Measurements from ENCODE around the gene APOA1. TPM values are rescaled to one million over a fixed set of nuclear protein-coding genes. Genes with fewer than 3 reads are reported as not detected.
"Not testable (repeated sequence)": the region's sequence is repeated elsewhere in the genome, so short reads cannot be mapped to it uniquely, and the experiment has no call there.

Gene APOA1
- total and polyA plus RNA-seq, 10 of the 15 experiments (the other 5 are each of a cell fraction or from before 2014, with no cell fraction given): 0.10 to 2.4 (median 0.24) TPM; not detected in 3

DNA sequence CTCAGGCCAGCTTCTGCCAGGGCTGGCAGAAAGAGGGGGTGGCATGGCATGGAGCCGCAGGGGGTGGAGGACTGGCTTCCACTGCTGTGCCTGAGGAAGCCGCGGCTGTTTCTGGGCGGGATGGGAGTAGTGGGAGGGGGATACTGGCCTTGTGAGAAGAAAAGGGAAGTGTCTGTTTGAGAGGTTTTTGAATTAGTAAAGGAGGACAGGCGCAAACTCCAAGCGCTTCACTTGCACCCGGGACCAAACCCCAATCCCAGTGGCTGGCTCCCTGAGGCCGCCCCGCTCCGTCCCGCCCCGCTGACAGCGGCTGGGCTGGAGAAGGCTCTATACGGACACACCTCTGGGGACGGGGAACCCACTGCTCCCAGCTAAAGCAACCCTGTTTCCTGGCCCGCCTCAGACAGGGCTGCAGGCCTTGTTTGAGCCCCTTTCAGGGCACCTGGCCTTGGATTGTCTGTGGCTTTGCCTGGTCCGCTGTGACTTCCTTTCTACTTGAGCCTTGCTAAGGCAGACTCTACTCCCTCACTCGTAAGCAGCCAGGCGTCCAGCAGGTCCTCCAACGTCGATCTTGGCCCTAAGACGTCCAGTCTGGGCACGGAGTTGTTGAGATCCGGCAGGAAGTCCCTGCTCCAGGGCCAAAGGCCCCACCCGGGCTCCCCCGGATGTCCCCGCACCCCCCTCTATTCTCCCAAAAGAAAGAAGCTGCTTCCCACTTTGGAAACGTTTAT, 2.2 kb downstream of the APOA1 start:
- CTCF ChIA-PET: interaction anchor here (0.6 to 7.3 kb wide), 47 partner anchors 8 to 397 kb away, joined by 3 to 183 read pairs (median 5); partner anchors contain the start of genes APOA4, APOA5, BUD13 and PAFAH1B2
- intact Hi-C loops (cut with micrococcal nuclease; ENCODE audit: unreplicated experiment): loop anchor here (5.0 kb wide), 1 partner anchor 392 kb away; no protein-coding TSS in a partner anchor
- DNase-seq (ENCODE audit: low read depth, low spot score) (no peak), FAIRE-seq (no peak), ATAC-seq (peak; percentile 40)
- RAD21 ChIA-PET (ENCODE audit: unreplicated experiment): interaction anchor here (0.6 to 2.7 kb wide), 22 partner anchors 15 to 309 kb away, joined by 3 to 56 read pairs (median 4); partner anchors contain the start of genes APOA5, PAFAH1B2 and ZPR1
- 0 out of 2 replicates have a peak, but pooled peaks have one; percentile 16 for TF ChIP-seq ELK1 (IDR thresholded peaks at IDR 0.05; ENCODE audit: low read depth, low read length)
- peak; percentile 50 for TF ChIP-seq SPI1 (IDR thresholded peaks at IDR 0.05; ENCODE audit: borderline replicate concordance, insufficient read depth, low read depth, low read length)
- TF ChIP-seq, protein P1, sequence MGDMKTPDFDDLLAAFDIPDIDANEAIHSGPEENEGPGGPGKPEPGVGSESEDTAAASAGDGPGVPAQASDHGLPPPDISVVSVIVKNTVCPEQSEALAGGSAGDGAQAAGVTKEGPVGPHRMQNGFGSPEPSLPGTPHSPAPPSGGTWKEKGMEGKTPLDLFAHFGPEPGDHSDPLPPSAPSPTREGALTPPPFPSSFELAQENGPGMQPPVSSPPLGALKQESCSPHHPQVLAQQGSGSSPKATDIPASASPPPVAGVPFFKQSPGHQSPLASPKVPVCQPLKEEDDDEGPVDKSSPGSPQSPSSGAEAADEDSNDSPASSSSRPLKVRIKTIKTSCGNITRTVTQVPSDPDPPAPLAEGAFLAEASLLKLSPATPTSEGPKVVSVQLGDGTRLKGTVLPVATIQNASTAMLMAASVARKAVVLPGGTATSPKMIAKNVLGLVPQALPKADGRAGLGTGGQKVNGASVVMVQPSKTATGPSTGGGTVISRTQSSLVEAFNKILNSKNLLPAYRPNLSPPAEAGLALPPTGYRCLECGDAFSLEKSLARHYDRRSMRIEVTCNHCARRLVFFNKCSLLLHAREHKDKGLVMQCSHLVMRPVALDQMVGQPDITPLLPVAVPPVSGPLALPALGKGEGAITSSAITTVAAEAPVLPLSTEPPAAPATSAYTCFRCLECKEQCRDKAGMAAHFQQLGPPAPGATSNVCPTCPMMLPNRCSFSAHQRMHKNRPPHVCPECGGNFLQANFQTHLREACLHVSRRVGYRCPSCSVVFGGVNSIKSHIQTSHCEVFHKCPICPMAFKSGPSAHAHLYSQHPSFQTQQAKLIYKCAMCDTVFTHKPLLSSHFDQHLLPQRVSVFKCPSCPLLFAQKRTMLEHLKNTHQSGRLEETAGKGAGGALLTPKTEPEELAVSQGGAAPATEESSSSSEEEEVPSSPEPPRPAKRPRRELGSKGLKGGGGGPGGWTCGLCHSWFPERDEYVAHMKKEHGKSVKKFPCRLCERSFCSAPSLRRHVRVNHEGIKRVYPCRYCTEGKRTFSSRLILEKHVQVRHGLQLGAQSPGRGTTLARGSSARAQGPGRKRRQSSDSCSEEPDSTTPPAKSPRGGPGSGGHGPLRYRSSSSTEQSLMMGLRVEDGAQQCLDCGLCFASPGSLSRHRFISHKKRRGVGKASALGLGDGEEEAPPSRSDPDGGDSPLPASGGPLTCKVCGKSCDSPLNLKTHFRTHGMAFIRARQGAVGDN (IDR thresholded peaks at IDR 0.05): no peak
- TF ChIP-seq TCF7 (IDR thresholded peaks at IDR 0.05; ENCODE audit: borderline replicate concordance): 0 out of 2 replicates have a peak, but pooled peaks have one; percentile 2
- no peak for TF ChIP-seq SIN3A (IDR thresholded peaks at IDR 0.05; ENCODE audit: low read depth, low read length)
- peak overlapping the region; percentile 88 for H2AFZ ChIP-seq (ENCODE audit: control insufficient read depth, low read depth, low read length)
- peak overlapping the region; percentile 65 for H3K9ac ChIP-seq (ENCODE audit: control insufficient read depth, insufficient read depth, low read length)
- H3K4me2 ChIP-seq (ENCODE audit: control insufficient read depth, insufficient read depth): peak overlapping the region; percentile 17
- POLR2A ChIA-PET: interaction anchor here (0.8 to 3.0 kb wide), 8 partner anchors 16 to 396 kb away, joined by 3 to 10 read pairs (median 4); partner anchors contain the start of genes APOA5 and PCSK7
- in situ Hi-C loops (cut with MboI): no loop called here
- no TSS peak for BruUV-seq (replicated peaks)
- H3K36me3 ChIP-seq (ENCODE audit: control insufficient read depth in 2 of 2, insufficient read depth in 2 of 2, low read length in 1 of 2): no peaks in the 10 kb centered on the region
- SMC1A ChIA-PET (ENCODE audit: uncharacterized antibody, unreplicated experiment): interaction anchor here (0.6 to 2.8 kb wide), 23 partner anchors 13 to 395 kb away, joined by 3 to 42 read pairs (median 4); partner anchors contain the start of genes APOA5 and ZPR1
- peak overlapping the region; percentile 20; the same call in 1 of the 2 replicates for H3K27ac ChIP-seq (ENCODE audit: control insufficient read depth, insufficient read depth)
- no peaks in the 10 kb centered on the region for H3K79me2 ChIP-seq (ENCODE audit: control insufficient read depth, insufficient read depth, low read length)
- 41% methylated on average over 28 of the region's 28 CpGs for WGBS (ENCODE audit: insufficient coverage, insufficient replicate concordance, low lambda C conversion rate, missing lambda C conversion rate)
- H3K4me3 ChIP-seq: peak overlapping the region; percentile 52; the same call in 1 of the 2 replicates
- no peaks in the 10 kb centered on the region for H4K20me1 ChIP-seq (ENCODE audit: control insufficient read depth, insufficient read depth)
- H3K27me3 ChIP-seq (replicated peaks in 1 of 2; ENCODE audit: control insufficient read depth in 2 of 2, insufficient read depth in 2 of 2, low read length in 1 of 2): no peaks in the 10 kb centered on the region
- H3K9me3 ChIP-seq (replicated peaks; ENCODE audit: control insufficient read depth, insufficient read depth, low read length): no peaks in the 10 kb centered on the region
- H3K4me1 ChIP-seq (ENCODE audit: control insufficient read depth, insufficient read depth, low read length): peaks cover 8% of the 10 kb centered on the region; the same call in 1 of the 2 replicates

- not testable (repeated sequence) for FAIRE-seq; H3K27me3 ChIP-seq (replicated peaks in 1 of 2; ENCODE audit: control insufficient read depth in 2 of 2, insufficient read depth in 2 of 2, low read length in 1 of 2)
- CTCF ChIA-PET: interaction anchor here (1.1 to 7.3 kb wide), 7 partner anchors 12 to 270 kb away, joined by 3 to 183 read pairs (median 24); partner anchors contain the start of genes APOA4, APOA5 and ZPR1
These were observed 2.8 kb downstream of the APOA1 start for GRCh38 chr11:116834535-116835041.

More at GRCh38 chr11:116834535-116835041, 2.8 kb downstream of the APOA1 start:
- RAD21 ChIA-PET (ENCODE audit: unreplicated experiment): interaction anchor here (2.2 to 2.5 kb wide), 2 partner anchors 19 to 40 kb away, joined by 13 to 32 read pairs; no protein-coding TSS in a partner anchor
- POLR2A ChIA-PET: interaction anchor here (1.8 to 3.0 kb wide), 2 partner anchors 19 to 44 kb away, joined by 9 to 10 read pairs; partner anchors contain the start of gene APOA5
- H3K4me3 ChIP-seq; H3K9ac ChIP-seq (ENCODE audit: control insufficient read depth, insufficient read depth, low read length); H3K27ac ChIP-seq (ENCODE audit: control insufficient read depth, insufficient read depth); H2AFZ ChIP-seq (ENCODE audit: control insufficient read depth, low read depth, low read length); H3K79me2 ChIP-seq (ENCODE audit: control insufficient read depth, insufficient read depth, low read length); DNase-seq (ENCODE audit: low read depth, low spot score); in situ Hi-C loops (cut with MboI); ATAC-seq; H4K20me1 ChIP-seq (ENCODE audit: control insufficient read depth, insufficient read depth); H3K9me3 ChIP-seq (replicated peaks; ENCODE audit: control insufficient read depth, insufficient read depth, low read length); H3K36me3 ChIP-seq (ENCODE audit: control insufficient read depth in 2 of 2, insufficient read depth in 2 of 2, low read length in 1 of 2); H3K4me1 ChIP-seq (ENCODE audit: control insufficient read depth, insufficient read depth, low read length); BruUV-seq (replicated peaks): not testable (repeated sequence)
- SMC1A ChIA-PET (ENCODE audit: uncharacterized antibody, unreplicated experiment): interaction anchor here (1.0 to 2.8 kb wide), 2 partner anchors 18 to 271 kb away, joined by 4 to 42 read pairs; no protein-coding TSS in a partner anchor
- H3K4me2 ChIP-seq (ENCODE audit: control insufficient read depth, insufficient read depth): 0 out of 2 replicates have a peak overlapping the region, but pooled peaks have one; percentile 9
- intact Hi-C loops (cut with micrococcal nuclease; ENCODE audit: unreplicated experiment): loop anchor here (5.0 kb wide), 1 partner anchor 393 kb away; no protein-coding TSS in a partner anchor
- 69% methylated on average over 13 of the region's 13 CpGs for WGBS (ENCODE audit: insufficient coverage, insufficient replicate concordance, low lambda C conversion rate, missing lambda C conversion rate)
